Measurements from ENCODE around the gene DYNLT2B. TPM values are rescaled to one million over a fixed set of nuclear protein-coding genes. Genes with fewer than 3 reads are reported as not detected.

The DYNLT2B gene
- polyA plus RNA-seq, 3 donors = 2.5 to 3.0 (median 2.7) TPM

DNA sequence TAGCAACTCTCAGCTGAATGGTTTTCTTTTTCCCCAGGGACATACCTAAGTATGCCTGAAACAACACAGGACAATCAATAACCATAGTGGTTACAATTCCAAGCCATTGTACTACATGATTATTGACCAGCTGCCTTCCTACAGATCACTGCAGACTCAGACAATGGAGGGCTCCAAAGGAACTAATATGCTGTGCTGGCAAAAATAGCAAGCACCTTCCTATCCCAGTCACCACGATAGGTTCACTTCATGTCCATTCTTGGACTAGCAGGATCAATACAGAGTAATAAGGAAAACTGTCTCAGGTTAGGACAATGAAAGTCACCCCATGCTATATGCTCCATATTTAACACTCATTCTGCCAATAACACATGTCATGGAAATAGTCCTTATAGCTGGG is 37.6 kb upstream of the DYNLT2B start:
- Histone ChIP-seq H3K9me3 (replicated peaks in 1 of 2; ENCODE audit: control insufficient read depth in 1 of 2, insufficient read depth in 1 of 2, low read length in 2 of 2) (no peaks in the 10 kb centered on the region), H3K4me3 (replicated peaks in 1 of 3; ENCODE audit: low read depth in 2 of 3, low read length in 3 of 3) (no peak overlapping the region), H3K36me3 (replicated peaks in 1 of 2; ENCODE audit: control insufficient read depth in 1 of 2, insufficient read depth in 2 of 2, low read length in 2 of 2) (peaks cover 53 to 80% of the 10 kb centered on the region in 2 donors), H2AFZ (ENCODE audit: insufficient read depth, low read depth, low read length, poor library complexity, severe bottlenecking) (no peak overlapping the region), H3K79me2 (ENCODE audit: insufficient read depth, low read length) (no peaks in the 10 kb centered on the region), H3K27ac (ENCODE audit: low read depth in 1 of 2, low read length in 2 of 2) (no peak overlapping the region), H3K9ac (ENCODE audit: insufficient read depth, low read length, poor library complexity, severe bottlenecking) (no peak overlapping the region), H3K27me3 (ENCODE audit: control insufficient read depth in 2 of 2, insufficient read depth in 2 of 2, low read length in 2 of 2) (no peaks in the 10 kb centered on the region), H4K20me1 (ENCODE audit: insufficient read depth, low read length) (no peaks in the 10 kb centered on the region), H3K4me1 (ENCODE audit: control insufficient read depth in 1 of 2, insufficient read depth in 2 of 2, low read length in 2 of 2) (no peaks in the 10 kb centered on the region), H3K4me2 (replicated peaks; ENCODE audit: extremely low read depth, low read length, poor library complexity, severe bottlenecking) (no peak overlapping the region)
- Mint-ChIP-seq H3K9me3 (no peaks in the 10 kb centered on the region), H3K27ac (peak overlapping the region in 1 of 7 donors; percentile 21), H3K27me3 (ENCODE audit: low read depth in 3 of 3) (no peaks in the 10 kb centered on the region), H3K36me3 (peaks cover 72 to 85% of the 10 kb centered on the region in 2 donors), H3K4me1 (no peaks in the 10 kb centered on the region), H3K4me3 (no peak overlapping the region)
- DNase-seq = no peak
- intact Hi-C loops (cut with micrococcal nuclease) = loop anchor here in 1 of 2 donors (5.0 kb wide), 1 partner anchor 38 kb away; the partner anchor contains the start of gene DYNLT2B
- TF ChIP-seq CTCF (IDR thresholded peaks at IDR 0.05) = no peak
- WGBS (ENCODE audit: insufficient coverage) = 100% methylated on average over 1 of the region's 1 CpG

GRCh38 chr3:196354132-196354531 is 36.1 kb upstream of the DYNLT2B start:
- Histone ChIP-seq H3K36me3 (replicated peaks in 1 of 2; ENCODE audit: control insufficient read depth in 1 of 2, insufficient read depth in 2 of 2, low read length in 2 of 2) (peaks cover 47 to 80% of the 10 kb centered on the region in 2 donors), H3K9me3 (replicated peaks in 1 of 2; ENCODE audit: control insufficient read depth in 1 of 2, insufficient read depth in 1 of 2, low read length in 2 of 2) (no peaks in the 10 kb centered on the region), H3K9ac (ENCODE audit: insufficient read depth, low read length, poor library complexity, severe bottlenecking) (no peak overlapping the region), H3K4me1 (ENCODE audit: control insufficient read depth in 1 of 2, insufficient read depth in 2 of 2, low read length in 2 of 2) (no peaks in the 10 kb centered on the region), H2AFZ (ENCODE audit: insufficient read depth, low read depth, low read length, poor library complexity, severe bottlenecking) (no peak overlapping the region), H3K79me2 (ENCODE audit: insufficient read depth, low read length) (no peaks in the 10 kb centered on the region), H3K27ac (ENCODE audit: low read depth in 1 of 2, low read length in 2 of 2) (no peak overlapping the region), H3K4me3 (replicated peaks in 1 of 3; ENCODE audit: low read depth in 2 of 3, low read length in 3 of 3) (no peak overlapping the region), H4K20me1 (ENCODE audit: insufficient read depth, low read length) (no peaks in the 10 kb centered on the region), H3K4me2 (replicated peaks; ENCODE audit: extremely low read depth, low read length, poor library complexity, severe bottlenecking) (no peak overlapping the region), H3K27me3 (ENCODE audit: control insufficient read depth in 2 of 2, insufficient read depth in 2 of 2, low read length in 2 of 2) (no peaks in the 10 kb centered on the region)
- WGBS (ENCODE audit: insufficient coverage) = 94% methylated on average over 2 of the region's 6 CpGs
- DNase-seq = no peak
- Mint-ChIP-seq H3K36me3 (peaks cover 61 to 74% of the 10 kb centered on the region in 2 donors), H3K27me3 (ENCODE audit: low read depth in 3 of 3) (no peaks in the 10 kb centered on the region), H3K27ac (no peak overlapping the region), H3K4me1 (no peaks in the 10 kb centered on the region), H3K4me3 (no peak overlapping the region), H3K9me3 (no peaks in the 10 kb centered on the region)
- TF ChIP-seq CTCF (IDR thresholded peaks at IDR 0.05) = no peak
- intact Hi-C loops (cut with micrococcal nuclease) = no loop called here
